Activated B cell treated with CpG ODN at 0.5 μM for 24 hours (primary cell): ENCODE measurements around the gene GNAO1. TPM values are rescaled to one million over a fixed set of nuclear protein-coding genes. Genes with fewer than 3 reads are reported as not detected.

Experiments
- ATAC-seq: fragments of 200-7000 bp; cut with Tn5 transposase; one replicate; pipeline ENCODE4 v1.10.0; 2021; ENCODE audit warnings: low read depth, mild to moderate bottlenecking, moderate library complexity
- CTCF ChIA-PET: fragments of 350-600 bp; sonication (Branson Sonifier 250); formaldehyde crosslinking; loops from one replicate; lab custom pipeline; 2021; ENCODE audit warnings: antibody characterized with exemption; lab: Charles Lee
- POLR2A ChIA-PET: fragments of 350-600 bp; sonication (Branson Sonifier 250); formaldehyde crosslinking; loops from one replicate; lab custom pipeline; 2021; ENCODE audit warnings: antibody characterized with exemption; lab: Charles Lee
- DNase-seq: peaks from one replicate; pipeline ENCODE4 v3.0.0; 2022
- H3K27ac Mint-ChIP-seq: one replicate; pipeline ENCODE4 v1.8.0; 2020; ENCODE audit warnings: mixed read lengths
- H3K27me3 Mint-ChIP-seq: one replicate; pipeline ENCODE4 v1.8.0; 2021; ENCODE audit warnings: mixed read lengths
- H3K36me3 Mint-ChIP-seq: one replicate; pipeline ENCODE4 v1.8.0; 2021; ENCODE audit warnings: low read depth, mixed read lengths
- H3K4me1 Mint-ChIP-seq: one replicate; pipeline ENCODE4 v1.8.0; 2021; ENCODE audit warnings: mixed read lengths
- H3K4me3 Mint-ChIP-seq: one replicate; pipeline ENCODE4 v1.8.0; 2020; ENCODE audit warnings: mild to moderate bottlenecking, mixed read lengths
- H3K9me3 Mint-ChIP-seq: one replicate; pipeline ENCODE4 v1.8.0; 2020; ENCODE audit warnings: mixed read lengths
- CTCF ChIP-seq: fragments of 200-600 bp; IDR thresholded peaks from one replicate; pipeline ENCODE4 v1.8.0; 2022; ENCODE audit warnings: antibody characterized with exemption, mild to moderate bottlenecking
- intact Hi-C: fragments of 100-400 bp; cut with micrococcal nuclease; formaldehyde crosslinking; loops from one replicate; pipeline ENCODE4 v1.15.1; 2024
- total RNA-seq: library from RNA; stranded (reverse); gene quantifications from 2 replicates; pipeline ENCODE4 v1.2.3, GENCODE V29; 2022

The GNAO1 gene
- total RNA-seq, 1 donor from 2014 or later: 0.53 TPM

- H3K9me3 Mint-ChIP-seq: no peaks in the 10 kb centered on the region
- no peak for DNase-seq
- ChIA-PET POLR2A (no interaction called here), CTCF (no interaction called here)
- no peak overlapping the region for H3K27ac Mint-ChIP-seq
- no peaks in the 10 kb centered on the region for H3K27me3 Mint-ChIP-seq
- H3K36me3 Mint-ChIP-seq: no peaks in the 10 kb centered on the region
- no peak for ATAC-seq
- no peak for TF ChIP-seq CTCF
- no peak overlapping the region for H3K4me3 Mint-ChIP-seq
- H3K4me1 Mint-ChIP-seq: no peaks in the 10 kb centered on the region
- intact Hi-C loops: no loop called here
These were observed 149.6 kb downstream of the GNAO1 start for GRCh38 chr16:56340864-56341365.

GRCh38 chr16:56341656-56342399 is 150.5 kb downstream of the GNAO1 start:
- POLR2A ChIA-PET: no interaction called here
- H3K9me3 Mint-ChIP-seq: no peaks in the 10 kb centered on the region
- CTCF ChIA-PET: interaction anchor here (1.5 kb wide), 1 partner anchor 15 kb away, joined by 3 read pairs; no protein-coding TSS in a partner anchor
- no peaks in the 10 kb centered on the region for H3K4me1 Mint-ChIP-seq
- no peaks in the 10 kb centered on the region for H3K36me3 Mint-ChIP-seq
- no peak overlapping the region for H3K4me3 Mint-ChIP-seq
- no peaks in the 10 kb centered on the region for H3K27me3 Mint-ChIP-seq
- H3K27ac Mint-ChIP-seq: no peak overlapping the region
- ATAC-seq (no peak), DNase-seq (no peak)
- intact Hi-C loops: no loop called here
- TF ChIP-seq CTCF: no peak

DNA sequence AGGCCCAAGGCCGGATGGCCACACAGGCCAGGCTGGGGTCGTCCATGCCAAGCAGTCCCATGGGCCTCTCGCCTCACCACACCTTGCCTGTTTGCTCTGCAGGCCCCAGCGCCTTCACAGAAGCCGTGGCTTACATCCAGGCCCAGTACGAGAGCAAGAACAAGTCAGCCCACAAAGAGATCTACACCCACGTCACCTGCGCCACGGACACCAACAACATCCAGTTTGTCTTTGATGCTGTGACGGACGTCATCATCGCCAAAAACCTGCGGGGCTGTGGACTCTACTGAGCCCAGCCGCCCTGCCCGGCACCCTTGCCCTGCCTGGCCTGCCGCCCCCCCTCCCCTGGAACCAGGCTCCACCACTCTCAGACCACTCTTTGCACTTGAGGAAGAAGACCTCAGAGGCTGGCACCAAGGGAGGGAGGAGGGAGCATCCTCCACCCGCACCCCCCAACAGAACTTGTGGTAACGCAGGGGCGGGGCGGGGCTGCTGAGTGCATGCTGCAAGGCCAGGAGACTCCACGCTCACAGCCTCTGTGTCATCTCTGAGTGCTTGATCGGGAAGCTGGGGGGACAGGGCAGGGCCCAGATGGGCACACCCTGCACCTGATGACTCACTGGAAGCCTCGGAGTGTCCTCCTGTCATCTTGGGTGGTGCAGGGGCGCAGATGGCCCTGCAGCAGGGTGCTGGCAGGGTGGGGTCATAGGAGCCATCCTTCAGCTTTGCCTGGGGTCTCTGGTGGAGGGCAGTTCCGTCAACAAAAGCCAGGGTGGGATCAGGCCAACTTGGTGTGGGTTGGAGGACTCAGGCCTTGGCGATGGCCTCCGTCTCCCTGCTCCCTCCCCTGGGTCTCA is 152.6 kb downstream of the GNAO1 start:
- intact Hi-C loops: no loop called here

DNA sequence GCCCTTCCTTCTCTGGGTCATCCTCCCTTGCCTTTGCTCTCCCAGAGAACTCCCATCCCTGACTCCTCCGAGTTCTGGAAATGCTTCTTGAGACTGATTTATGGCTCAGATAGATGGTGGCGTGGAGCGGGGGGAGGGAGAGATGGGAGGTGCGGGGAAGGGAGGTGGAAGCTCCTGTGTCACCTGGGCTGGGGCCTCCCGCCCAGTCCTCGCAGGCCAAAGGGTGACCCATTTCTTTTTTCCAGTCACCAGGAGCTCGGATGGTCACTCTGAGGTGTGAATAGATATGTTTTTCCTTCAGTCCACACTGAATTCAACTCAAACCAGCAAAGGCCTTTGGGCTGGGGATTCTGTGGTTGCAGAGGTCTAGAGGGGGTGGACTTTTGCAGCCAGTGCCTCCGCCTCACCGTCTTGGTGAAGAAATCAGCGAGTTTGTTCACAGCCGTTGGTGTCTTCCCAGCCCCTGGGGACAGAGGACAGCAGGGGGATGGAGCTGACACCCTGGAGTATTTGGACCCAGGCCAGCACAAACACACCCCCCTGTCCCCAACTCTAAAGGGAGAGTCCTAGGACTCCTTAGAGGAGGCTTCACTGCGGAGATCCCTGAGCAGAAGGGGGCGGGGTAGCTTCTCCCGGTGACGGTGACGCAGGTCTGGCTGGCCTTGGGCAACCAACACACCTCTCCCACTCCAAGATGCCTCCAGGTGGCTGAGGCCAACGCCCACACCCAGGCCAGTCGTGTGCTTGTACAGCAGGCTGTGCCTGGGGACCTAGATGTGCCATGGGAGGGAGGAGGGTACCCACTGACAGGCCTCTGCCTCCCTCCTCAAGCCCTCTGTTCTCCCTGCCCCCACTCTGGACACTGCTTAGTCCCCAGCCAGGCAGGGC is 153.5 kb downstream of the GNAO1 start:
- POLR2A ChIA-PET: no interaction called here
- no peak for ATAC-seq
- CTCF ChIA-PET: no interaction called here
- Mint-ChIP-seq H3K4me1 (no peaks in the 10 kb centered on the region), H3K36me3 (no peaks in the 10 kb centered on the region), H3K27me3 (no peaks in the 10 kb centered on the region), H3K27ac (no peak overlapping the region), H3K4me3 (no peak overlapping the region), H3K9me3 (no peaks in the 10 kb centered on the region)
- DNase-seq: no peak
- no peak for TF ChIP-seq CTCF
- intact Hi-C loops: no loop called here

More for the DNA sequence above, 152.6 kb downstream of the GNAO1 start:
- ATAC-seq (no peak), DNase-seq (no peak)
- CTCF ChIA-PET: no interaction called here
- H3K4me3 Mint-ChIP-seq: no peak overlapping the region
- no peaks in the 10 kb centered on the region for H3K4me1 Mint-ChIP-seq
- H3K9me3 Mint-ChIP-seq: no peaks in the 10 kb centered on the region
- POLR2A ChIA-PET: no interaction called here
- TF ChIP-seq CTCF: no peak
- no peaks in the 10 kb centered on the region for H3K36me3 Mint-ChIP-seq
- no peaks in the 10 kb centered on the region for H3K27me3 Mint-ChIP-seq
- no peak overlapping the region for H3K27ac Mint-ChIP-seq
